Astrocyte (in vitro differentiated cells and primary cell): Measurements from ENCODE around the gene OR52E8. TPM values are rescaled to one million over a fixed set of nuclear protein-coding genes. Genes with fewer than 3 reads are reported as not detected.

Experiments used
- DNase-seq: peaks from one replicate; pipeline ENCODE4 v3.0.0-alpha.2; 2010; ENCODE audit warnings: low read depth
- FAIRE-seq: peaks from 2 replicates; lab custom pipeline; 2011; peaks lifted over from hg19 to GRCh38; lab: Jason Lieb, UNC
- H2AFZ ChIP-seq: 2 replicates; pipeline ENCODE4 v1.6.0; 2012; ENCODE audit warnings: low read depth, low read length, inconsistent platforms
- H3K27ac ChIP-seq: 2 replicates; pipeline ENCODE4 v1.5.1; 2011; ENCODE audit warnings: low read depth, low read length, inconsistent platforms
- H3K27me3 ChIP-seq: 2 replicates; pipeline ENCODE4 v1.6.0; 2011; ENCODE audit warnings: low read length, inconsistent platforms; ENCODE audit not compliant: insufficient read depth
- H3K36me3 ChIP-seq: 2 replicates; pipeline ENCODE4 v1.5.1; 2011; ENCODE audit warnings: low read length, inconsistent platforms; ENCODE audit not compliant: insufficient read depth
- H3K4me1 ChIP-seq: 2 replicates; pipeline ENCODE4 v1.5.1; 2011; ENCODE audit warnings: low read length, inconsistent platforms; ENCODE audit not compliant: insufficient read depth
- H3K4me2 ChIP-seq: 2 replicates; pipeline ENCODE4 v1.6.0; 2012; ENCODE audit warnings: low read length, inconsistent platforms
- H3K4me3 ChIP-seq: 2 replicates; pipeline ENCODE4 v1.5.1; 2011; ENCODE audit warnings: low read depth, mild to moderate bottlenecking, low read length, inconsistent platforms; ENCODE audit not compliant: insufficient read depth
- H3K79me2 ChIP-seq: 2 replicates; pipeline ENCODE4 v1.6.0; 2012; ENCODE audit warnings: mild to moderate bottlenecking, low read length, inconsistent platforms; ENCODE audit not compliant: insufficient read depth
- H3K9ac ChIP-seq: 2 replicates; pipeline ENCODE4 v1.6.0; 2012; ENCODE audit warnings: mild to moderate bottlenecking, low read length, inconsistent platforms
- H3K9me3 ChIP-seq: 2 replicates; pipeline ENCODE4 v1.5.1; 2012; ENCODE audit warnings: low read depth, mild to moderate bottlenecking, low read length, inconsistent platforms; ENCODE audit not compliant: insufficient read depth
- H4K20me1 ChIP-seq: 2 replicates; pipeline ENCODE4 v1.6.0; 2012; ENCODE audit warnings: low read length, inconsistent platforms; ENCODE audit not compliant: insufficient read depth
- H3K27ac Mint-ChIP-seq: one replicate; pipeline ENCODE4 v1.8.0; 2021; ENCODE audit warnings: mild to moderate bottlenecking, mixed read lengths; ENCODE audit not compliant: unreplicated experiment
- H3K27me3 Mint-ChIP-seq: one replicate; pipeline ENCODE4 v1.8.0; 2021; ENCODE audit warnings: low read depth, mixed read lengths; ENCODE audit not compliant: unreplicated experiment
- H3K36me3 Mint-ChIP-seq: one replicate; pipeline ENCODE4 v1.8.0; 2021; ENCODE audit warnings: low read depth, mixed read lengths; ENCODE audit not compliant: unreplicated experiment
- H3K4me1 Mint-ChIP-seq: one replicate; pipeline ENCODE4 v1.8.0; 2021; ENCODE audit warnings: low read depth, mixed read lengths; ENCODE audit not compliant: unreplicated experiment
- H3K4me3 Mint-ChIP-seq: one replicate; pipeline ENCODE4 v1.8.0; 2021; ENCODE audit warnings: mild to moderate bottlenecking, moderate library complexity, mixed read lengths; ENCODE audit not compliant: unreplicated experiment
- H3K9me3 Mint-ChIP-seq: one replicate; pipeline ENCODE4 v1.8.0; 2021; ENCODE audit warnings: mild to moderate bottlenecking, mixed read lengths; ENCODE audit not compliant: unreplicated experiment
- EZH2 ChIP-seq: IDR thresholded peaks from 2 replicates; pipeline ENCODE4 v1.6.1; 2012; ENCODE audit warnings: mild to moderate bottlenecking, low read length, inconsistent platforms; ENCODE audit not compliant: insufficient read depth
- total RNA-seq: library from RNA; stranded (reverse); gene quantifications from 2 replicates; pipeline ENCODE4 v1.2.1, GENCODE V29; 2021
- TF ChIP-seq, protein P1 (sequence below): IDR thresholded peaks from 2 replicates; pipeline ENCODE4 v1.5.1; 2011; ENCODE audit warnings: low read depth, mild to moderate bottlenecking, inconsistent platforms, low read length, moderate library complexity; ENCODE audit not compliant: insufficient read depth

OR52E8 gene
- total RNA-seq, 1 donor from 2014 or later = not detected

DNA sequence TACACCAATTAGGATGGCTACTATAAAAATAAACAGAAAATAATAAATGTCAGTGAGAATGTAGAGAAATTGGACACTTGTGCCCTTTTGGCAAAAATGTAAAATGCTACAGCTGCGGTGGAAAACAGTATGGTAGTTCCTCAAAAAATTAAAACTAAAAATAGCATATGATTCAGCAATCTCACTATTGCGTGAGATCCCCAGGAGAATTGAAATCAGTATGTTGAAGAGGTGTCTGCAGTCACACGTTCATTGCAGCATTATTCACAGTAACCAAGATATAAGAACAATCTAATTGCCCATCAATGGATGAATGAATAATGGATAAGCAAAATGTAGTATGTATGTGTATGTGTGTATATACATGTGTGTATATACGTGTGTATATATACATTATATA lies 42.0 kb downstream of the OR52E8 start:
- H3K4me1 Mint-ChIP-seq = peaks cover 2% of the 10 kb centered on the region
- no peak overlapping the region for H2AFZ ChIP-seq
- FAIRE-seq (no peak), DNase-seq (no peak)
- no peaks in the 10 kb centered on the region for H3K9me3 ChIP-seq
- H3K4me3 ChIP-seq = no peak overlapping the region
- no peak overlapping the region for H3K4me2 ChIP-seq
- no peaks in the 10 kb centered on the region for H3K9me3 Mint-ChIP-seq
- H3K27ac ChIP-seq = no peak overlapping the region
- no peaks in the 10 kb centered on the region for H3K27me3 ChIP-seq
- no peaks in the 10 kb centered on the region for H3K79me2 ChIP-seq
- TF ChIP-seq EZH2 = no peak
- TF ChIP-seq, protein P1, sequence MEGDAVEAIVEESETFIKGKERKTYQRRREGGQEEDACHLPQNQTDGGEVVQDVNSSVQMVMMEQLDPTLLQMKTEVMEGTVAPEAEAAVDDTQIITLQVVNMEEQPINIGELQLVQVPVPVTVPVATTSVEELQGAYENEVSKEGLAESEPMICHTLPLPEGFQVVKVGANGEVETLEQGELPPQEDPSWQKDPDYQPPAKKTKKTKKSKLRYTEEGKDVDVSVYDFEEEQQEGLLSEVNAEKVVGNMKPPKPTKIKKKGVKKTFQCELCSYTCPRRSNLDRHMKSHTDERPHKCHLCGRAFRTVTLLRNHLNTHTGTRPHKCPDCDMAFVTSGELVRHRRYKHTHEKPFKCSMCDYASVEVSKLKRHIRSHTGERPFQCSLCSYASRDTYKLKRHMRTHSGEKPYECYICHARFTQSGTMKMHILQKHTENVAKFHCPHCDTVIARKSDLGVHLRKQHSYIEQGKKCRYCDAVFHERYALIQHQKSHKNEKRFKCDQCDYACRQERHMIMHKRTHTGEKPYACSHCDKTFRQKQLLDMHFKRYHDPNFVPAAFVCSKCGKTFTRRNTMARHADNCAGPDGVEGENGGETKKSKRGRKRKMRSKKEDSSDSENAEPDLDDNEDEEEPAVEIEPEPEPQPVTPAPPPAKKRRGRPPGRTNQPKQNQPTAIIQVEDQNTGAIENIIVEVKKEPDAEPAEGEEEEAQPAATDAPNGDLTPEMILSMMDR = no peak
- no peaks in the 10 kb centered on the region for H3K4me1 ChIP-seq
- H3K36me3 ChIP-seq = no peaks in the 10 kb centered on the region
- no peaks in the 10 kb centered on the region for H3K36me3 Mint-ChIP-seq
- H3K27ac Mint-ChIP-seq = no peak overlapping the region
- no peak overlapping the region for H3K9ac ChIP-seq
- H3K27me3 Mint-ChIP-seq = no peaks in the 10 kb centered on the region
- H3K4me3 Mint-ChIP-seq = no peak overlapping the region
- H4K20me1 ChIP-seq = no peaks in the 10 kb centered on the region

DNA sequence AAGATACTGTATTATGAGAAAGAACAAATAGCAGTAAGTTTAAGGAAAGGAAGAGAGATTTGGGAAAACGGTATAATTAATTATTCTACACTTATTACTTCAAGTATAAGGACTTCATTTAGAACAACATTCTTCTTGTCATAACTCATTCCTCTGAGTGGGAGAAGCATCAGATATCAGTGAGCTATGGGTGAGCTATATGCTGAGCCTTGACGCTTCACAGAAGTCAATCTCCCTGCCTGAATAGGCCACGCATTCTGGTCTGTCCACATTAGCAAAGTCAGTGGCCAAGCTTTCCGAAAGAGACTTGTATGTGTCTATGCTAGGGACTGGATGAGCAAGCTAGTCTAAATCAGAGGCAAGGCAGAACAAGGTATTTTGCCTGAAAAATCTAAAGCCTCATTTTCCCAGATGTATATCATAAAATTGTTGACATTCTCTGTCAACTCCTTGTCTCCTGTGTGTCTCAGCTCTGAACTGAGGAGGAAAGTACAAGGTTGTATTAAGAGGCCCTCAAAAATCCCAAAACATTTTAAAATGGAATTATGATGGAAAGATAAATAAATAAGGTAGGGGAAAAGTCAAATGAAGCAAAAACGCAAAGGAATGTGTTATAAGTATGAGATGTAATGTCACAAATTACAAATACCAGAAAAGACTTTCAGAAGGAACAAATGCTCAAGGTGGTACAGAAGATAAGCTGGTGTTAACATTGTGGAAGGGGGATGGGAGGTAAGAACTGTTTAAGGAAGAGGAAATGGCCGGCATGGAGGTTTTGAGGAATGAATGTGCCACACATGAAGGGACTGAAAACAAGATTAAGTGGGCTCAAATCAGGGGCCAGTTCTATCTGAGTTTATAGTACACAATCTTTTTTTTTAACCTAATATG lies 47.3 kb downstream of the OR52E8 start:
- TF ChIP-seq EZH2 = no peak
- TF ChIP-seq, protein P1 = no peak
- Mint-ChIP-seq H3K4me1 (no peaks in the 10 kb centered on the region), H3K27ac (no peak overlapping the region), H3K4me3 (no peak overlapping the region), H3K9me3 (no peaks in the 10 kb centered on the region), H3K27me3 (no peaks in the 10 kb centered on the region), H3K36me3 (no peaks in the 10 kb centered on the region)
- H3K4me2 ChIP-seq = no peak overlapping the region
- H3K27me3 ChIP-seq = no peaks in the 10 kb centered on the region
- H3K9me3 ChIP-seq = no peaks in the 10 kb centered on the region
- no peak overlapping the region for H3K9ac ChIP-seq
- no peaks in the 10 kb centered on the region for H3K36me3 ChIP-seq
- peaks cover 4% of the 10 kb centered on the region for H3K4me1 ChIP-seq
- H3K4me3 ChIP-seq = no peak overlapping the region
- H2AFZ ChIP-seq = no peak overlapping the region
- no peak overlapping the region for H3K27ac ChIP-seq
- FAIRE-seq (no peak), DNase-seq (no peak)
- H3K79me2 ChIP-seq = no peaks in the 10 kb centered on the region
- H4K20me1 ChIP-seq = no peaks in the 10 kb centered on the region

DNA sequence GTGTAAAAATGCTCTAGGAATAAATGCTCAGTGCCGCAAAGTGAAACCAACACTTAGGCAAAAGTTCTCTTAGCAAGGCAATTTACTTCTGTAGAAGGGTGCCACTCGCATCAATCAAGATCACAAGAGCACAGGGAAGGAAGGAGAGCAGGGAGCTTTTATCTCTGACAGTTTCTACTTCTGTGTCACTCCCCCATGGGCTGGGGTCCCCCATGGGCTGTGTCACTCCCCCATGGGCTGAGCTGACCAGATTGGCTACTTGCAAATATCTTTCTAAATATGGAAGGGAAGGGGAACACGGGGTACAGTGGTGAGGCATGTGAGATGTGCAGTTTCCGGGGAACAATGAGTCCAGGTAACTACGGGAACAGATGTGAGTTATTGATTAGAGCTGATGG lies 48.4 kb downstream of the OR52E8 start:
- Mint-ChIP-seq H3K4me3 (no peak overlapping the region), H3K36me3 (no peaks in the 10 kb centered on the region), H3K9me3 (peaks cover 6% of the 10 kb centered on the region), H3K4me1 (no peaks in the 10 kb centered on the region), H3K27me3 (no peaks in the 10 kb centered on the region), H3K27ac (no peak overlapping the region)
- peak overlapping the region; percentile 51 for H3K4me3 ChIP-seq
- peak overlapping the region; percentile 84 for H3K4me2 ChIP-seq
- DNase-seq (no peak), FAIRE-seq (no peak)
- peak overlapping the region; percentile 73 for H2AFZ ChIP-seq
- no peaks in the 10 kb centered on the region for H3K9me3 ChIP-seq
- no peaks in the 10 kb centered on the region for H3K27me3 ChIP-seq
- H3K4me1 ChIP-seq = peaks cover 4% of the 10 kb centered on the region
- TF ChIP-seq, protein P1 = no peak
- no peak for TF ChIP-seq EZH2
- H3K27ac ChIP-seq = no peak overlapping the region
- no peaks in the 10 kb centered on the region for H3K36me3 ChIP-seq
- no peaks in the 10 kb centered on the region for H4K20me1 ChIP-seq
- no peaks in the 10 kb centered on the region for H3K79me2 ChIP-seq
- peak overlapping the region; percentile 68 for H3K9ac ChIP-seq
